Peyer's patch (tissue), 4 donors: ENCODE results near the gene KLHL36. TPM values are rescaled to one million over a fixed set of nuclear protein-coding genes. Genes with fewer than 3 reads are reported as not detected.

Source experiments
- DNase-seq, 3 donors: peaks; one replicate each; pipeline ENCODE4 v3.0.0-alpha.2; 2017 to 2019
- H3K27ac ChIP-seq, 4 donors: fragments of 200-600 bp; sonication (generic); one replicate each; pipeline ENCODE4 v1.5.1; 2016 to 2019
- H3K27me3 ChIP-seq, 2 donors: fragments of 200-600 bp; sonication (generic); one replicate each; pipeline ENCODE4 v1.5.1; 2019
- H3K36me3 ChIP-seq, 3 donors: fragments of 200-600 bp; sonication (generic); one replicate each; pipeline ENCODE4 v1.5.1; 2016 to 2019
- H3K4me1 ChIP-seq, 4 donors: fragments of 200-600 bp; sonication (generic); one replicate each; pipeline ENCODE4 v1.5.1; 2016 to 2019
- H3K4me3 ChIP-seq, 4 donors: fragments of 200-600 bp; sonication (generic); 1 replicate in 3 of 4; 2 replicates in 1 of 4; pipeline ENCODE4 v1.5.1; 2016 to 2019; ENCODE audit warnings: mild to moderate bottlenecking in 1 of 4
- H3K9me3 ChIP-seq, 4 donors: fragments of 200-600 bp; sonication (generic); one replicate each; pipeline ENCODE4 v1.5.1; 2016 to 2019; ENCODE audit warnings: mild to moderate bottlenecking in 1 of 4
- CTCF ChIP-seq, 6 experiments: fragments of 450-650 bp in 4 of 6; fragments of 200-600 bp in 2 of 6; sonication (generic) in 1 of 6; IDR thresholded peaks; one replicate each; pipeline ENCODE4 v1.5.1; 2017 to 2019; ENCODE audit warnings: antibody characterized with exemption in 6 of 6, mild to moderate bottlenecking in 3 of 6, moderate library complexity in 1 of 6
- POLR2A ChIP-seq, 2 donors: fragments of 450-650 bp; IDR thresholded peaks; one replicate each; pipeline ENCODE4 v1.5.1; 2017; ENCODE audit warnings: antibody characterized with exemption in 2 of 2, mild to moderate bottlenecking in 2 of 2, moderate library complexity in 2 of 2
- total RNA-seq, 4 donors: library from RNA; depleted of rRNA; stranded (reverse); fragments of >200 nt; gene quantifications; one replicate each; pipeline ENCODE4 v1.1.0, GENCODE V29; 2016

Gene KLHL36
- total RNA-seq, 4 donors from 2014 or later, result 57.8 to 81.4 (median 74.4) TPM

- Histone ChIP-seq H3K36me3 (peaks cover 4 to 76% (median 5%) of the 10 kb centered on the region in 3 donors), H3K27me3 (no peaks in the 10 kb centered on the region), H3K27ac (peak overlapping the region in 1 of 4 donors; percentile 64), H3K9me3 (no peaks in the 10 kb centered on the region), H3K4me3 (no peak overlapping the region), H3K4me1 (peaks cover 0 to 4% (median 0%) of the 10 kb centered on the region in 4 donors)
- no peak for DNase-seq
- TF ChIP-seq CTCF (IDR thresholded peaks at IDR 0.05) (no peak), POLR2A (IDR thresholded peaks at IDR 0.05) (no peak)
Measured at GRCh38 chr16:84657229-84657837, 9.0 kb downstream of the KLHL36 start.

- DNase-seq, result no peak
- H3K4me3 ChIP-seq, result no peak overlapping the region
- peaks cover 4 to 76% (median 5%) of the 10 kb centered on the region in 3 donors for H3K36me3 ChIP-seq
- H3K4me1 ChIP-seq, result peaks cover 0 to 4% (median 0%) of the 10 kb centered on the region in 4 donors
- H3K27me3 ChIP-seq, result no peaks in the 10 kb centered on the region
- H3K27ac ChIP-seq, result no peak overlapping the region
- H3K9me3 ChIP-seq, result no peaks in the 10 kb centered on the region
- TF ChIP-seq POLR2A (IDR thresholded peaks at IDR 0.05) (no peak), CTCF (IDR thresholded peaks at IDR 0.05) (no peak)
Measured at GRCh38 chr16:84658690-84659089, 10.4 kb downstream of the KLHL36 start.

- Histone ChIP-seq H3K36me3 (peaks cover 4 to 78% (median 5%) of the 10 kb centered on the region in 3 donors), H3K4me1 (peaks cover 0 to 5% (median 2%) of the 10 kb centered on the region in 4 donors), H3K4me3 (no peak overlapping the region), H3K27me3 (no peaks in the 10 kb centered on the region), H3K9me3 (no peaks in the 10 kb centered on the region), H3K27ac (no peak overlapping the region)
- no peak for TF ChIP-seq CTCF (IDR thresholded peaks at IDR 0.05)
- TF ChIP-seq POLR2A (IDR thresholded peaks at IDR 0.05), result no peak
- DNase-seq, result no peak
Measured at GRCh38 chr16:84659656-84660300, 11.5 kb downstream of the KLHL36 start.

GRCh38 chr16:84660973-84661372, 12.7 kb downstream of the KLHL36 start:
- peaks cover 0 to 8% (median 2%) of the 10 kb centered on the region in 4 donors for H3K4me1 ChIP-seq
- no peaks in the 10 kb centered on the region for H3K27me3 ChIP-seq
- peaks cover 4 to 78% (median 5%) of the 10 kb centered on the region in 3 donors for H3K36me3 ChIP-seq
- H3K9me3 ChIP-seq, result no peaks in the 10 kb centered on the region
- no peak overlapping the region for H3K4me3 ChIP-seq
- no peak for TF ChIP-seq POLR2A (IDR thresholded peaks at IDR 0.05)
- TF ChIP-seq CTCF (IDR thresholded peaks at IDR 0.05), result no peak
- no peak overlapping the region for H3K27ac ChIP-seq
- DNase-seq, result no peak

GRCh38 chr16:84661418-84662060, 13.2 kb downstream of the KLHL36 start:
- Histone ChIP-seq H3K27me3 (no peaks in the 10 kb centered on the region), H3K9me3 (no peaks in the 10 kb centered on the region), H3K36me3 (peaks cover 4 to 80% (median 5%) of the 10 kb centered on the region in 3 donors), H3K4me1 (peaks cover 0 to 8% (median 0%) of the 10 kb centered on the region in 4 donors), H3K4me3 (no peak overlapping the region), H3K27ac (no peak overlapping the region)
- TF ChIP-seq CTCF (IDR thresholded peaks at IDR 0.05) (no peak), POLR2A (IDR thresholded peaks at IDR 0.05) (no peak)
- DNase-seq, result no peak
